Activated CD8-positive, alpha-beta T cell treated with anti-CD3 and anti-CD28 coated beads, Interleukin-2, amount 10 ng/mL, durations not matched to agents 7 days and 5 days (primary cell): ENCODE measurements around the gene KLHL14. TPM values are rescaled to one million over a fixed set of nuclear protein-coding genes. Genes with fewer than 3 reads are reported as not detected.

Experiments used
- ATAC-seq: fragments of 150-1000 bp; cut with Tn5 transposase; one replicate; pipeline ENCODE4 v1.10.0; 2021; ENCODE audit warnings: moderate library complexity
- CTCF ChIA-PET: fragments of 350-600 bp; sonication (Branson Sonifier 250); formaldehyde crosslinking; loops from one replicate; lab custom pipeline; 2021; ENCODE audit warnings: antibody characterized with exemption; lab: Charles Lee
- POLR2A ChIA-PET: fragments of 350-600 bp; sonication (Branson Sonifier 250); formaldehyde crosslinking; loops from one replicate; lab custom pipeline; 2021; ENCODE audit warnings: antibody characterized with exemption; lab: Charles Lee
- DNase-seq: peaks from one replicate; pipeline ENCODE4 v3.0.0-alpha.2; 2020
- H3K27ac Mint-ChIP-seq: one replicate; pipeline ENCODE4 v1.8.0; 2021; ENCODE audit warnings: mild to moderate bottlenecking, mixed read lengths
- H3K27me3 Mint-ChIP-seq: one replicate; pipeline ENCODE4 v1.8.0; 2021; ENCODE audit warnings: low read depth, mixed read lengths
- H3K36me3 Mint-ChIP-seq: one replicate; pipeline ENCODE4 v1.8.0; 2021; ENCODE audit warnings: low read depth, mixed read lengths
- H3K4me1 Mint-ChIP-seq: one replicate; pipeline ENCODE4 v1.8.0; 2021; ENCODE audit warnings: low read depth, mixed read lengths
- H3K4me3 Mint-ChIP-seq: one replicate; pipeline ENCODE4 v1.8.0; 2021; ENCODE audit warnings: mild to moderate bottlenecking, mixed read lengths
- H3K9me3 Mint-ChIP-seq: one replicate; pipeline ENCODE4 v1.8.0; 2022; ENCODE audit warnings: mixed read lengths; ENCODE audit not compliant: insufficient read depth
- total RNA-seq, 2 experiments: library from RNA; stranded (reverse); gene quantifications; one replicate each; pipeline ENCODE4 v1.2.3, GENCODE V29; 2021

The KLHL14 gene
- total RNA-seq, 2 experiments from 2014 or later, result not detected

GRCh38 chr18:32707147-32707546 is 65.7 kb downstream of the KLHL14 start:
- H3K4me3 Mint-ChIP-seq, result no peak overlapping the region
- H3K4me1 Mint-ChIP-seq, result no peaks in the 10 kb centered on the region
- no peak for DNase-seq
- H3K27ac Mint-ChIP-seq, result no peak overlapping the region
- H3K27me3 Mint-ChIP-seq, result no peaks in the 10 kb centered on the region
- ChIA-PET POLR2A (interaction anchor here (0.7 kb wide), 1 partner anchor 25 kb away, joined by 4 read pairs; no protein-coding TSS in a partner anchor), CTCF (no interaction called here)
- H3K36me3 Mint-ChIP-seq, result no peaks in the 10 kb centered on the region
- no peak for ATAC-seq
- H3K9me3 Mint-ChIP-seq, result no peaks in the 10 kb centered on the region

- H3K36me3 Mint-ChIP-seq, result no peaks in the 10 kb centered on the region
- no peak for DNase-seq
- H3K4me3 Mint-ChIP-seq, result no peak overlapping the region
- no peaks in the 10 kb centered on the region for H3K9me3 Mint-ChIP-seq
- H3K27me3 Mint-ChIP-seq, result peaks cover 2% of the 10 kb centered on the region
- ChIA-PET POLR2A (no interaction called here), CTCF (no interaction called here)
- no peak overlapping the region for H3K27ac Mint-ChIP-seq
- no peaks in the 10 kb centered on the region for H3K4me1 Mint-ChIP-seq
- no peak for ATAC-seq
These were observed 71.5 kb downstream of the KLHL14 start for GRCh38 chr18:32701313-32701712.

GRCh38 chr18:32698153-32698552 is 74.7 kb downstream of the KLHL14 start:
- Mint-ChIP-seq H3K27ac (no peak overlapping the region), H3K9me3 (no peaks in the 10 kb centered on the region), H3K36me3 (no peaks in the 10 kb centered on the region), H3K4me3 (no peak overlapping the region), H3K27me3 (peaks cover 2% of the 10 kb centered on the region), H3K4me1 (no peaks in the 10 kb centered on the region)
- ChIA-PET CTCF (no interaction called here), POLR2A (no interaction called here)
- DNase-seq (no peak), ATAC-seq (no peak)

- no peak overlapping the region for H3K4me3 Mint-ChIP-seq
- no peaks in the 10 kb centered on the region for H3K9me3 Mint-ChIP-seq
- no peaks in the 10 kb centered on the region for H3K36me3 Mint-ChIP-seq
- DNase-seq, result no peak
- no peaks in the 10 kb centered on the region for H3K4me1 Mint-ChIP-seq
- no peak for ATAC-seq
- peaks cover 2% of the 10 kb centered on the region for H3K27me3 Mint-ChIP-seq
- no peak overlapping the region for H3K27ac Mint-ChIP-seq
- POLR2A ChIA-PET, result no interaction called here
- CTCF ChIA-PET, result no interaction called here
These were observed 76.4 kb downstream of the KLHL14 start for GRCh38 chr18:32696376-32696775.

GRCh38 chr18:32695534-32695933 is 77.3 kb downstream of the KLHL14 start:
- DNase-seq, result no peak
- ChIA-PET CTCF (no interaction called here), POLR2A (no interaction called here)
- Mint-ChIP-seq H3K9me3 (no peaks in the 10 kb centered on the region), H3K36me3 (no peaks in the 10 kb centered on the region), H3K27ac (no peak overlapping the region), H3K4me1 (no peaks in the 10 kb centered on the region), H3K27me3 (peaks cover 2% of the 10 kb centered on the region), H3K4me3 (no peak overlapping the region)
- ATAC-seq, result no peak

GRCh38 chr18:32688821-32689220 is 84.0 kb downstream of the KLHL14 start:
- H3K36me3 Mint-ChIP-seq, result no peaks in the 10 kb centered on the region
- no peaks in the 10 kb centered on the region for H3K4me1 Mint-ChIP-seq
- ChIA-PET POLR2A (no interaction called here), CTCF (no interaction called here)
- H3K9me3 Mint-ChIP-seq, result no peaks in the 10 kb centered on the region
- no peak overlapping the region for H3K4me3 Mint-ChIP-seq
- ATAC-seq (no peak), DNase-seq (no peak)
- H3K27ac Mint-ChIP-seq, result no peak overlapping the region
- no peaks in the 10 kb centered on the region for H3K27me3 Mint-ChIP-seq

- Mint-ChIP-seq H3K27ac (no peak overlapping the region), H3K4me3 (no peak overlapping the region), H3K9me3 (no peaks in the 10 kb centered on the region), H3K4me1 (no peaks in the 10 kb centered on the region), H3K36me3 (no peaks in the 10 kb centered on the region), H3K27me3 (no peaks in the 10 kb centered on the region)
- ChIA-PET CTCF (no interaction called here), POLR2A (no interaction called here)
- ATAC-seq (no peak), DNase-seq (no peak)
These were observed 87.9 kb downstream of the KLHL14 start for GRCh38 chr18:32684940-32685339.

GRCh38 chr18:32684096-32684495 is 88.7 kb downstream of the KLHL14 start:
- ChIA-PET CTCF (no interaction called here), POLR2A (interaction anchor here (0.6 kb wide), 1 partner anchor 16 kb away, joined by 4 read pairs; no protein-coding TSS in a partner anchor)
- H3K4me1 Mint-ChIP-seq, result no peaks in the 10 kb centered on the region
- no peak for DNase-seq
- no peaks in the 10 kb centered on the region for H3K36me3 Mint-ChIP-seq
- no peak overlapping the region for H3K27ac Mint-ChIP-seq
- ATAC-seq, result no peak
- no peak overlapping the region for H3K4me3 Mint-ChIP-seq
- H3K9me3 Mint-ChIP-seq, result no peaks in the 10 kb centered on the region
- no peaks in the 10 kb centered on the region for H3K27me3 Mint-ChIP-seq

GRCh38 chr18:32683044-32683443 is 89.8 kb downstream of the KLHL14 start:
- Mint-ChIP-seq H3K27me3 (no peaks in the 10 kb centered on the region), H3K4me1 (no peaks in the 10 kb centered on the region), H3K36me3 (no peaks in the 10 kb centered on the region), H3K27ac (no peak overlapping the region), H3K4me3 (no peak overlapping the region), H3K9me3 (no peaks in the 10 kb centered on the region)
- ChIA-PET POLR2A (interaction anchor here (1.2 kb wide), 1 partner anchor 24 kb away, joined by 4 read pairs; no protein-coding TSS in a partner anchor), CTCF (no interaction called here)
- ATAC-seq (no peak), DNase-seq (no peak)

GRCh38 chr18:32677578-32677977 is 95.2 kb downstream of the KLHL14 start:
- ATAC-seq, result no peak
- Mint-ChIP-seq H3K4me1 (no peaks in the 10 kb centered on the region), H3K27ac (no peak overlapping the region), H3K27me3 (no peaks in the 10 kb centered on the region), H3K9me3 (no peaks in the 10 kb centered on the region), H3K36me3 (no peaks in the 10 kb centered on the region), H3K4me3 (no peak overlapping the region)
- CTCF ChIA-PET, result no interaction called here
- DNase-seq, result no peak
- POLR2A ChIA-PET, result no interaction called here

GRCh38 chr18:32674491-32674890 is 98.3 kb downstream of the KLHL14 start:
- no peak overlapping the region for H3K4me3 Mint-ChIP-seq
- DNase-seq, result no peak
- no peaks in the 10 kb centered on the region for H3K9me3 Mint-ChIP-seq
- ATAC-seq, result no peak
- no peaks in the 10 kb centered on the region for H3K27me3 Mint-ChIP-seq
- ChIA-PET CTCF (no interaction called here), POLR2A (no interaction called here)
- H3K4me1 Mint-ChIP-seq, result no peaks in the 10 kb centered on the region
- H3K36me3 Mint-ChIP-seq, result no peaks in the 10 kb centered on the region
- H3K27ac Mint-ChIP-seq, result no peak overlapping the region

- Mint-ChIP-seq H3K27ac (no peak overlapping the region), H3K27me3 (no peaks in the 10 kb centered on the region), H3K4me3 (no peak overlapping the region), H3K36me3 (no peaks in the 10 kb centered on the region), H3K9me3 (no peaks in the 10 kb centered on the region), H3K4me1 (no peaks in the 10 kb centered on the region)
- DNase-seq, result no peak
- POLR2A ChIA-PET, result no interaction called here
- CTCF ChIA-PET, result no interaction called here
- ATAC-seq, result no peak
These were observed 100.4 kb downstream of the KLHL14 start for GRCh38 chr18:32672398-32672797.

- Mint-ChIP-seq H3K9me3 (no peaks in the 10 kb centered on the region), H3K27ac (no peak overlapping the region), H3K36me3 (no peaks in the 10 kb centered on the region), H3K27me3 (no peaks in the 10 kb centered on the region), H3K4me3 (no peak overlapping the region), H3K4me1 (no peaks in the 10 kb centered on the region)
- ATAC-seq, result no peak
- CTCF ChIA-PET, result no interaction called here
- POLR2A ChIA-PET, result no interaction called here
- no peak for DNase-seq
These were observed 102.1 kb downstream of the KLHL14 start for GRCh38 chr18:32670727-32671126.
